Anterior cingulate cortex (tissue), 58 donors: ENCODE results near the gene MORC1.
A peak's percentile ranks its signal among the peaks of the same experiment; 100 is the strongest.

ENCODE experiments used
- DNase-seq, 58 donors: peaks; one replicate each; lab custom pipeline; 2025; lab: John Stamatoyannopoulos, UW

Gene MORC1

GRCh38 chr3:108947855-108948254 lies 170.1 kb downstream of the MORC1 start:
- DNase-seq, result no peak

- no peak for DNase-seq
These were observed 171.3 kb downstream of the MORC1 start for GRCh38 chr3:108946292-108947285.

- DNase-seq, result no peak
These were observed 177.2 kb downstream of the MORC1 start for GRCh38 chr3:108940568-108941263.

- no peak for DNase-seq
These were observed 177.8 kb downstream of the MORC1 start for GRCh38 chr3:108940166-108940565.

- no peak for DNase-seq
These were observed 180.8 kb downstream of the MORC1 start for GRCh38 chr3:108936924-108937689.

- DNase-seq, result no peak
These were observed 186.9 kb downstream of the MORC1 start for GRCh38 chr3:108931035-108931434.

GRCh38 chr3:108918866-108919265 lies 199.1 kb downstream of the MORC1 start:
- no peak for DNase-seq

GRCh38 chr3:108914774-108915641 lies 202.9 kb downstream of the MORC1 start:
- DNase-seq, result peak in 43 of 58 donors; percentile 1 to 65 (median 17)

GRCh38 chr3:108909799-108910198 lies 208.1 kb downstream of the MORC1 start:
- no peak for DNase-seq
